ENCODE measurements around the gene GGACT. TPM values are rescaled to one million over a fixed set of nuclear protein-coding genes. Genes with fewer than 3 reads are reported as not detected.
A peak's percentile ranks its signal among the peaks of the same experiment; 100 is the strongest.

Gene GGACT
- polyA plus RNA-seq, 3 donors, result 1.7 to 8.3 (median 6.5) TPM

DNA sequence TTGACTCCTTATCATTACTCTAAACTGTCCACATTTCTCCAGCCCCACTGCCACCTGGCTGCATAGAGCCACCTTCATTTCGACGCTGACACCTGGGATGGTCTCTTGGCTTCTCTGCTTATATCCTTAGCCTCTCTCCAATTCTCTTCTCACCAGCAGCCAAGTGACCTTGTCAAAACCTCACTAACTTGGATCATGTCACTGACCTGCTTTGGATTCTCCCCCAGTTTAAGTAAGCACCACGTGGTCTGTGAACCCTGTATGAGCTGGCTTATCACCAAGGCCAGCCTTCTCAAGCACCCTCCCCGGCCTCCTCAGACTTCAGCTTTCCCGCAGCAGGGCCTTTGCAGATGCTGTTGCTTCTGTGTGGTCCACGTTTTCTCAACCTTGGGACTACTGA is 12.3 kb upstream of the GGACT start:
- intact Hi-C loops (cut with micrococcal nuclease), result no loop called here
- Histone ChIP-seq H3K36me3 (replicated peaks in 1 of 2; ENCODE audit: control insufficient read depth in 1 of 2, insufficient read depth in 2 of 2, low read length in 2 of 2) (no peaks in the 10 kb centered on the region), H3K4me1 (ENCODE audit: control insufficient read depth in 1 of 2, insufficient read depth in 2 of 2, low read length in 2 of 2) (peaks cover 12 to 20% of the 10 kb centered on the region in 2 donors), H3K9ac (ENCODE audit: insufficient read depth, low read length, poor library complexity, severe bottlenecking) (no peak overlapping the region), H3K79me2 (ENCODE audit: insufficient read depth, low read length) (no peaks in the 10 kb centered on the region), H2AFZ (ENCODE audit: insufficient read depth, low read depth, low read length, poor library complexity, severe bottlenecking) (no peak overlapping the region), H3K4me3 (replicated peaks in 1 of 3; ENCODE audit: low read depth in 2 of 3, low read length in 3 of 3) (no peak overlapping the region), H3K9me3 (replicated peaks in 1 of 2; ENCODE audit: control insufficient read depth in 1 of 2, insufficient read depth in 1 of 2, low read length in 2 of 2) (peaks cover 0 to 3% of the 10 kb centered on the region in 2 donors), H3K4me2 (replicated peaks; ENCODE audit: extremely low read depth, low read length, poor library complexity, severe bottlenecking) (no peak overlapping the region), H4K20me1 (ENCODE audit: insufficient read depth, low read length) (no peaks in the 10 kb centered on the region), H3K27ac (ENCODE audit: low read depth in 1 of 2, low read length in 2 of 2) (no peak overlapping the region), H3K27me3 (ENCODE audit: control insufficient read depth in 2 of 2, insufficient read depth in 2 of 2, low read length in 2 of 2) (no peaks in the 10 kb centered on the region)
- Mint-ChIP-seq H3K36me3 (peaks cover 5 to 8% of the 10 kb centered on the region in 2 donors), H3K27ac (peak overlapping the region in 1 of 7 donors; percentile 42), H3K27me3 (ENCODE audit: low read depth in 3 of 3) (peaks cover 0 to 2% (median 0%) of the 10 kb centered on the region in 3 donors), H3K4me3 (no peak overlapping the region), H3K9me3 (peaks cover 0 to 5% (median 0%) of the 10 kb centered on the region in 7 donors), H3K4me1 (peaks cover 27% of the 10 kb centered on the region)
- TF ChIP-seq, protein P1, sequence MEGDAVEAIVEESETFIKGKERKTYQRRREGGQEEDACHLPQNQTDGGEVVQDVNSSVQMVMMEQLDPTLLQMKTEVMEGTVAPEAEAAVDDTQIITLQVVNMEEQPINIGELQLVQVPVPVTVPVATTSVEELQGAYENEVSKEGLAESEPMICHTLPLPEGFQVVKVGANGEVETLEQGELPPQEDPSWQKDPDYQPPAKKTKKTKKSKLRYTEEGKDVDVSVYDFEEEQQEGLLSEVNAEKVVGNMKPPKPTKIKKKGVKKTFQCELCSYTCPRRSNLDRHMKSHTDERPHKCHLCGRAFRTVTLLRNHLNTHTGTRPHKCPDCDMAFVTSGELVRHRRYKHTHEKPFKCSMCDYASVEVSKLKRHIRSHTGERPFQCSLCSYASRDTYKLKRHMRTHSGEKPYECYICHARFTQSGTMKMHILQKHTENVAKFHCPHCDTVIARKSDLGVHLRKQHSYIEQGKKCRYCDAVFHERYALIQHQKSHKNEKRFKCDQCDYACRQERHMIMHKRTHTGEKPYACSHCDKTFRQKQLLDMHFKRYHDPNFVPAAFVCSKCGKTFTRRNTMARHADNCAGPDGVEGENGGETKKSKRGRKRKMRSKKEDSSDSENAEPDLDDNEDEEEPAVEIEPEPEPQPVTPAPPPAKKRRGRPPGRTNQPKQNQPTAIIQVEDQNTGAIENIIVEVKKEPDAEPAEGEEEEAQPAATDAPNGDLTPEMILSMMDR (IDR thresholded peaks at IDR 0.05), result no peak
- DNase-seq, result no peak
- whole genome bisulfite sequencing (ENCODE audit: insufficient coverage), result 96% methylated on average over 3 of the region's 6 CpGs

DNA sequence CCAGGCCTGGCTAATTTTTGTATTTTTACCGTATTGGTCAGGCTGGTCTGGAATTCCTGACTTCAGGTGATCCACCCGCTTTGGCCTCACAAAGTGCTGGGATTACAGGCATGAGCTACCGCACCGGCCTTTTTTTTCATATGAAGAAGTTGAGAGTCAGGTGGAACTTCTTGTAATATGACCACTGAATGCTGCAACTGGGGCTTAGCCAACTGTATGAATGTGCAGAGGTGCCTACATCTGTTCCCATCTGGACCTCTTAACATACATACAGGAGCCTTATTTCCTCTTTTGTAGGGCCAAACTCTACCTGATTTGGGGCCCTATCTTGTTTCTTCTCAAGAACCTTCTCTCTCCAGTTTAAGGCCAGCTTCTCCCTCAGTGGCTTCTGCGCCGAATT is 11.9 kb upstream of the GGACT start:
- DNase-seq, result no peak
- Histone ChIP-seq H3K4me3 (replicated peaks in 1 of 3; ENCODE audit: low read depth in 2 of 3, low read length in 3 of 3) (no peak overlapping the region), H4K20me1 (ENCODE audit: insufficient read depth, low read length) (no peaks in the 10 kb centered on the region), H3K9ac (ENCODE audit: insufficient read depth, low read length, poor library complexity, severe bottlenecking) (no peak overlapping the region), H3K4me1 (ENCODE audit: control insufficient read depth in 1 of 2, insufficient read depth in 2 of 2, low read length in 2 of 2) (peaks cover 8 to 15% of the 10 kb centered on the region in 2 donors), H3K27ac (ENCODE audit: low read depth in 1 of 2, low read length in 2 of 2) (no peak overlapping the region), H3K4me2 (replicated peaks; ENCODE audit: extremely low read depth, low read length, poor library complexity, severe bottlenecking) (no peak overlapping the region), H3K79me2 (ENCODE audit: insufficient read depth, low read length) (no peaks in the 10 kb centered on the region), H3K27me3 (ENCODE audit: control insufficient read depth in 2 of 2, insufficient read depth in 2 of 2, low read length in 2 of 2) (no peaks in the 10 kb centered on the region), H3K9me3 (replicated peaks in 1 of 2; ENCODE audit: control insufficient read depth in 1 of 2, insufficient read depth in 1 of 2, low read length in 2 of 2) (peaks cover 0 to 3% of the 10 kb centered on the region in 2 donors), H3K36me3 (replicated peaks in 1 of 2; ENCODE audit: control insufficient read depth in 1 of 2, insufficient read depth in 2 of 2, low read length in 2 of 2) (no peaks in the 10 kb centered on the region), H2AFZ (ENCODE audit: insufficient read depth, low read depth, low read length, poor library complexity, severe bottlenecking) (no peak overlapping the region)
- Mint-ChIP-seq H3K4me3 (no peak overlapping the region), H3K4me1 (peaks cover 22% of the 10 kb centered on the region), H3K27me3 (ENCODE audit: low read depth in 3 of 3) (peaks cover 0 to 2% (median 0%) of the 10 kb centered on the region in 3 donors), H3K27ac (no peak overlapping the region), H3K9me3 (peaks cover 0 to 5% (median 0%) of the 10 kb centered on the region in 7 donors), H3K36me3 (peaks cover 5 to 8% of the 10 kb centered on the region in 2 donors)
- TF ChIP-seq, protein P1 (IDR thresholded peaks at IDR 0.05), result no peak
- WGBS (ENCODE audit: insufficient coverage), result 97% methylated on average over 4 of the region's 6 CpGs
- intact Hi-C loops (cut with micrococcal nuclease), result no loop called here

All from CD14-positive monocyte (primary cell).